Tibial nerve (tissue), 3 donors: ENCODE results near the gene PIGR.

Experiments used
- POLR2A ChIP-seq, 2 donors: fragments of 450-650 bp; IDR thresholded peaks; one replicate each; pipeline ENCODE4 v1.6.1; 2017; ENCODE audit warnings: antibody characterized with exemption in 2 of 2, mild to moderate bottlenecking in 2 of 2, moderate library complexity in 2 of 2
- TF ChIP-seq, protein P1 (sequence below), 5 experiments: fragments of 200-600 bp in 3 of 5; fragments of 450-650 bp in 2 of 5; sonication (generic) in 3 of 5; IDR thresholded peaks; one replicate each; pipeline ENCODE4 v1.5.1; 2016 to 2019; ENCODE audit warnings: antibody characterized with exemption in 5 of 5, mild to moderate bottlenecking in 3 of 5, moderate library complexity in 2 of 5

DNA sequence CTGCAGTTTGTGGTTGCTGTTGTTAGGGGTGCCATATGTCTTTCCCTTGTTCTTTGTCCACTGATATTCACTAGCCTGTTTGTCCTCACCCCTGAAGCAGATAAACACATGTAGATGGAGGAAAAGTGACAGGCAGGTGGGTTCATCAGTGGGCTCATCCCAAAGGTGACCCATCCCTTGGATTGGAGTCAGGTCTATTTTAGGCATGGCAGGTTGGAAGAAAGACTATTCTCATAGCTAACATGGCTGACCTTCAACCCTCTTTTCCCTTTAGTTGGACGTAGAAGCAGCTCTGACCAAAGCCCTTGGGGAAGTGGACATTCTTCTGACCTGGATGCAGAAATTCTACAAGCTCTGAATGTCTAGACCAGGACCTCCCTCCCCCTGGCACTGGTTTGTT is 43.6 kb downstream of the PIGR start:
- TF ChIP-seq, protein P1, sequence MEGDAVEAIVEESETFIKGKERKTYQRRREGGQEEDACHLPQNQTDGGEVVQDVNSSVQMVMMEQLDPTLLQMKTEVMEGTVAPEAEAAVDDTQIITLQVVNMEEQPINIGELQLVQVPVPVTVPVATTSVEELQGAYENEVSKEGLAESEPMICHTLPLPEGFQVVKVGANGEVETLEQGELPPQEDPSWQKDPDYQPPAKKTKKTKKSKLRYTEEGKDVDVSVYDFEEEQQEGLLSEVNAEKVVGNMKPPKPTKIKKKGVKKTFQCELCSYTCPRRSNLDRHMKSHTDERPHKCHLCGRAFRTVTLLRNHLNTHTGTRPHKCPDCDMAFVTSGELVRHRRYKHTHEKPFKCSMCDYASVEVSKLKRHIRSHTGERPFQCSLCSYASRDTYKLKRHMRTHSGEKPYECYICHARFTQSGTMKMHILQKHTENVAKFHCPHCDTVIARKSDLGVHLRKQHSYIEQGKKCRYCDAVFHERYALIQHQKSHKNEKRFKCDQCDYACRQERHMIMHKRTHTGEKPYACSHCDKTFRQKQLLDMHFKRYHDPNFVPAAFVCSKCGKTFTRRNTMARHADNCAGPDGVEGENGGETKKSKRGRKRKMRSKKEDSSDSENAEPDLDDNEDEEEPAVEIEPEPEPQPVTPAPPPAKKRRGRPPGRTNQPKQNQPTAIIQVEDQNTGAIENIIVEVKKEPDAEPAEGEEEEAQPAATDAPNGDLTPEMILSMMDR (IDR thresholded peaks at IDR 0.05), result no peak
- no peak for TF ChIP-seq POLR2A (IDR thresholded peaks at IDR 0.05)
